Natural killer cell treated with Interleukin-12 subunit alpha and Interleukin-12 subunit beta and Interleukin-15 and Interleukin-18, amount 100 ng/mL, for 72 hours (primary cell): Measurements from ENCODE around the gene TBL1Y. TPM values are rescaled to one million over a fixed set of nuclear protein-coding genes. Genes with fewer than 3 reads are reported as not detected.

ENCODE experiments used
- ATAC-seq, 2 donors: fragments of 150-1000 bp; cut with Tn5 transposase in 1 of 2; sonication (Bioruptor Pico), chemical (Tn5 transposase) in 1 of 2; 2 replicates each; pipeline ENCODE4 v1.10.0; 2021
- DNase-seq: peaks from one replicate; pipeline ENCODE4 v3.0.0; 2022; ENCODE audit warnings: low spot score
- H3K27ac Mint-ChIP-seq, 2 donors: 1 replicate in 1 of 2; 2 replicates in 1 of 2; pipeline ENCODE4 v1.8.0; 2022; ENCODE audit warnings: mixed read lengths in 2 of 2, mild to moderate bottlenecking in 1 of 2, moderate library complexity in 1 of 2
- H3K27me3 Mint-ChIP-seq, 2 donors: 1 replicate in 1 of 2; 2 replicates in 1 of 2; pipeline ENCODE4 v1.8.0; 2022; ENCODE audit warnings: mixed read lengths in 2 of 2
- H3K36me3 Mint-ChIP-seq: one replicate; pipeline ENCODE4 v1.8.0; 2022; ENCODE audit warnings: mixed read lengths
- H3K4me1 Mint-ChIP-seq, 2 donors: 1 replicate in 1 of 2; 2 replicates in 1 of 2; pipeline ENCODE4 v1.8.0; 2022; ENCODE audit warnings: low read depth in 2 of 2, mixed read lengths in 2 of 2, mild to moderate bottlenecking in 1 of 2
- H3K4me3 Mint-ChIP-seq: one replicate; pipeline ENCODE4 v1.8.0; 2022; ENCODE audit warnings: mixed read lengths
- H3K9me3 Mint-ChIP-seq: 2 replicates; pipeline ENCODE4 v1.8.0; 2022; ENCODE audit warnings: mixed read lengths
- total RNA-seq, 2 donors: library from RNA; stranded (reverse); gene quantifications; one replicate each; pipeline ENCODE4 v1.2.3, GENCODE V29; 2022

The TBL1Y gene
- total RNA-seq, 2 donors from 2014 or later = not detected

- Mint-ChIP-seq H3K4me3 (no peak overlapping the region), H3K27me3 (peaks cover 0 to 6% of the 10 kb centered on the region in 2 donors), H3K9me3 (no peaks in the 10 kb centered on the region), H3K27ac (no peak overlapping the region), H3K36me3 (no peaks in the 10 kb centered on the region), H3K4me1 (no peaks in the 10 kb centered on the region)
- ATAC-seq (no peak), DNase-seq (no peak)
Observed at GRCh38 chrY:6935497-6935896, 25.0 kb downstream of the TBL1Y start.

GRCh38 chrY:6947695-6948094, 37.2 kb downstream of the TBL1Y start:
- H3K27ac Mint-ChIP-seq = no peak overlapping the region
- H3K27me3 Mint-ChIP-seq = peaks cover 0 to 22% of the 10 kb centered on the region in 2 donors
- DNase-seq (no peak), ATAC-seq (no peak)
- no peaks in the 10 kb centered on the region for H3K4me1 Mint-ChIP-seq
- H3K36me3 Mint-ChIP-seq = no peaks in the 10 kb centered on the region
- H3K9me3 Mint-ChIP-seq = no peaks in the 10 kb centered on the region
- no peak overlapping the region for H3K4me3 Mint-ChIP-seq

- DNase-seq (no peak), ATAC-seq (no peak)
- H3K9me3 Mint-ChIP-seq = no peaks in the 10 kb centered on the region
- no peak overlapping the region for H3K4me3 Mint-ChIP-seq
- peaks cover 0 to 19% of the 10 kb centered on the region in 2 donors for H3K27me3 Mint-ChIP-seq
- H3K36me3 Mint-ChIP-seq = no peaks in the 10 kb centered on the region
- H3K4me1 Mint-ChIP-seq = no peaks in the 10 kb centered on the region
- no peak overlapping the region for H3K27ac Mint-ChIP-seq
Observed at GRCh38 chrY:6948378-6948777, 37.9 kb downstream of the TBL1Y start.

GRCh38 chrY:6949947-6950346, 39.5 kb downstream of the TBL1Y start:
- ATAC-seq = no peak
- no peak for DNase-seq

GRCh38 chrY:6964732-6965131, 54.2 kb downstream of the TBL1Y start:
- Mint-ChIP-seq H3K36me3 (no peaks in the 10 kb centered on the region), H3K27ac (no peak overlapping the region), H3K9me3 (no peaks in the 10 kb centered on the region), H3K27me3 (no peaks in the 10 kb centered on the region), H3K4me1 (no peaks in the 10 kb centered on the region), H3K4me3 (no peak overlapping the region)
- no peak for DNase-seq
- no peak for ATAC-seq

More at GRCh38 chrY:6949947-6950346, 39.5 kb downstream of the TBL1Y start:
- H3K4me3 Mint-ChIP-seq = no peak overlapping the region
- no peaks in the 10 kb centered on the region for H3K4me1 Mint-ChIP-seq
- no peak overlapping the region for H3K27ac Mint-ChIP-seq
- H3K9me3 Mint-ChIP-seq = no peaks in the 10 kb centered on the region
- peaks cover 0 to 17% of the 10 kb centered on the region in 2 donors for H3K27me3 Mint-ChIP-seq
- H3K36me3 Mint-ChIP-seq = no peaks in the 10 kb centered on the region

GRCh38 chrY:6966521-6966920, 56.0 kb downstream of the TBL1Y start:
- no peaks in the 10 kb centered on the region for H3K27me3 Mint-ChIP-seq
- no peaks in the 10 kb centered on the region for H3K9me3 Mint-ChIP-seq
- no peak for DNase-seq
- no peak overlapping the region for H3K27ac Mint-ChIP-seq
- H3K4me3 Mint-ChIP-seq = no peak overlapping the region
- no peak for ATAC-seq
- no peaks in the 10 kb centered on the region for H3K4me1 Mint-ChIP-seq
- H3K36me3 Mint-ChIP-seq = no peaks in the 10 kb centered on the region

GRCh38 chrY:6967736-6968135, 57.2 kb downstream of the TBL1Y start:
- Mint-ChIP-seq H3K36me3 (no peaks in the 10 kb centered on the region), H3K4me1 (no peaks in the 10 kb centered on the region), H3K4me3 (no peak overlapping the region), H3K27me3 (no peaks in the 10 kb centered on the region), H3K9me3 (no peaks in the 10 kb centered on the region), H3K27ac (no peak overlapping the region)
- ATAC-seq (no peak), DNase-seq (no peak)

- H3K27ac Mint-ChIP-seq = no peak overlapping the region
- ATAC-seq (no peak), DNase-seq (no peak)
- H3K36me3 Mint-ChIP-seq = no peaks in the 10 kb centered on the region
- no peaks in the 10 kb centered on the region for H3K27me3 Mint-ChIP-seq
- no peaks in the 10 kb centered on the region for H3K9me3 Mint-ChIP-seq
- H3K4me1 Mint-ChIP-seq = no peaks in the 10 kb centered on the region
- no peak overlapping the region for H3K4me3 Mint-ChIP-seq
Observed at GRCh38 chrY:6968191-6968590, 57.7 kb downstream of the TBL1Y start.

- no peaks in the 10 kb centered on the region for H3K36me3 Mint-ChIP-seq
- H3K4me1 Mint-ChIP-seq = no peaks in the 10 kb centered on the region
- H3K27me3 Mint-ChIP-seq = no peaks in the 10 kb centered on the region
- H3K4me3 Mint-ChIP-seq = no peak overlapping the region
- ATAC-seq = no peak
- DNase-seq = no peak
- H3K27ac Mint-ChIP-seq = no peak overlapping the region
- no peaks in the 10 kb centered on the region for H3K9me3 Mint-ChIP-seq
Observed at GRCh38 chrY:6972271-6972887, 61.9 kb downstream of the TBL1Y start.

- no peaks in the 10 kb centered on the region for H3K36me3 Mint-ChIP-seq
- no peak for DNase-seq
- H3K27ac Mint-ChIP-seq = no peak overlapping the region
- H3K27me3 Mint-ChIP-seq = no peaks in the 10 kb centered on the region
- no peaks in the 10 kb centered on the region for H3K9me3 Mint-ChIP-seq
- no peak overlapping the region for H3K4me3 Mint-ChIP-seq
- no peaks in the 10 kb centered on the region for H3K4me1 Mint-ChIP-seq
- no peak for ATAC-seq
Observed at GRCh38 chrY:6974971-6975370, 64.5 kb downstream of the TBL1Y start.

GRCh38 chrY:6977783-6978182, 67.3 kb downstream of the TBL1Y start:
- DNase-seq = no peak
- H3K4me1 Mint-ChIP-seq = no peaks in the 10 kb centered on the region
- peaks cover 4% of the 10 kb centered on the region for H3K36me3 Mint-ChIP-seq
- no peaks in the 10 kb centered on the region for H3K27me3 Mint-ChIP-seq
- no peak for ATAC-seq
- no peaks in the 10 kb centered on the region for H3K9me3 Mint-ChIP-seq
- no peak overlapping the region for H3K27ac Mint-ChIP-seq
- H3K4me3 Mint-ChIP-seq = no peak overlapping the region

GRCh38 chrY:6983221-6983620, 72.7 kb downstream of the TBL1Y start:
- H3K4me1 Mint-ChIP-seq = no peaks in the 10 kb centered on the region
- no peaks in the 10 kb centered on the region for H3K9me3 Mint-ChIP-seq
- no peak for DNase-seq
- ATAC-seq = no peak
- H3K36me3 Mint-ChIP-seq = peaks cover 4% of the 10 kb centered on the region
- H3K27ac Mint-ChIP-seq = no peak overlapping the region
- H3K4me3 Mint-ChIP-seq = no peak overlapping the region
- H3K27me3 Mint-ChIP-seq = no peaks in the 10 kb centered on the region

- Mint-ChIP-seq H3K4me1 (no peaks in the 10 kb centered on the region), H3K36me3 (no peaks in the 10 kb centered on the region), H3K4me3 (no peak overlapping the region), H3K27me3 (no peaks in the 10 kb centered on the region), H3K9me3 (no peaks in the 10 kb centered on the region), H3K27ac (no peak overlapping the region)
- DNase-seq = no peak
- no peak for ATAC-seq
Observed at GRCh38 chrY:6987811-6988210, 77.3 kb downstream of the TBL1Y start.

GRCh38 chrY:6989886-6990620, 79.6 kb downstream of the TBL1Y start:
- Mint-ChIP-seq H3K4me3 (no peak overlapping the region), H3K27me3 (no peaks in the 10 kb centered on the region), H3K27ac (no peak overlapping the region), H3K9me3 (no peaks in the 10 kb centered on the region), H3K36me3 (no peaks in the 10 kb centered on the region), H3K4me1 (no peaks in the 10 kb centered on the region)
- DNase-seq = no peak
- ATAC-seq = no peak

GRCh38 chrY:6992041-6992440, 81.5 kb downstream of the TBL1Y start:
- Mint-ChIP-seq H3K4me3 (no peak overlapping the region), H3K4me1 (no peaks in the 10 kb centered on the region), H3K27ac (no peak overlapping the region), H3K36me3 (no peaks in the 10 kb centered on the region), H3K27me3 (no peaks in the 10 kb centered on the region), H3K9me3 (no peaks in the 10 kb centered on the region)
- ATAC-seq (no peak), DNase-seq (no peak)
